LNCaP clone FGC (cell line): ENCODE data around the gene REST.
A peak's percentile ranks its signal among the peaks of the same experiment; 100 is the strongest.
"Not testable (repeated sequence)": the region's sequence is repeated elsewhere in the genome, so short reads cannot be mapped to it uniquely, and the experiment has no call there.

ENCODE experiments used
- DNase-seq: peaks from one replicate; pipeline ENCODE4 v3.0.0-alpha.2; 2011; ENCODE audit warnings: low read depth
- H3K4me3 ChIP-seq: 2 replicates; pipeline ENCODE4 v1.5.1; 2011; ENCODE audit warnings: mild to moderate bottlenecking, low read depth, low read length, control low read depth
- TF ChIP-seq, protein P1 (sequence below): IDR thresholded peaks from 2 replicates; pipeline ENCODE4 v1.5.1; 2012; ENCODE audit warnings: mild to moderate bottlenecking; ENCODE audit not compliant: control insufficient read depth, insufficient read depth; ENCODE audit errors: extremely low read depth

Gene REST

DNA sequence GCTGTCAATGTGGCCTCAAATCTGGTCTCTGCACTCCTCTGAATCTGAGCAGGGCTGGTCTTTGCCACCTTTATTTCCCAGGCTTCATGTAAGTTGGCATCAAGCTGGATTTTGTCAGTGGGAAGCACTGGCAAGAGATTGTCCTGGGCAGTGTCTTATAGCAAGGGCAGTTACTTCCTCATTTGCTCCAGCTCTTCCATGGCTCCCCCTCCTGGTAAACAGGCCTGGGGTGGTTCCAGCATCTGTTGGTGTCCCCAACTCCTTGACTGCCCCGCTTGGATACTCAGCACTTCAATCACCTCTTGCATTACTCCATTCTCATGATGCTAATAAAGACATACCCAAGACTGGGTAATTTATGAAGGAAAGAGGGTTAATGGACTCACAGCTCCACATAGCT, 15.0 kb upstream of the REST start:
- DNase-seq: no peak
- TF ChIP-seq, protein P1, sequence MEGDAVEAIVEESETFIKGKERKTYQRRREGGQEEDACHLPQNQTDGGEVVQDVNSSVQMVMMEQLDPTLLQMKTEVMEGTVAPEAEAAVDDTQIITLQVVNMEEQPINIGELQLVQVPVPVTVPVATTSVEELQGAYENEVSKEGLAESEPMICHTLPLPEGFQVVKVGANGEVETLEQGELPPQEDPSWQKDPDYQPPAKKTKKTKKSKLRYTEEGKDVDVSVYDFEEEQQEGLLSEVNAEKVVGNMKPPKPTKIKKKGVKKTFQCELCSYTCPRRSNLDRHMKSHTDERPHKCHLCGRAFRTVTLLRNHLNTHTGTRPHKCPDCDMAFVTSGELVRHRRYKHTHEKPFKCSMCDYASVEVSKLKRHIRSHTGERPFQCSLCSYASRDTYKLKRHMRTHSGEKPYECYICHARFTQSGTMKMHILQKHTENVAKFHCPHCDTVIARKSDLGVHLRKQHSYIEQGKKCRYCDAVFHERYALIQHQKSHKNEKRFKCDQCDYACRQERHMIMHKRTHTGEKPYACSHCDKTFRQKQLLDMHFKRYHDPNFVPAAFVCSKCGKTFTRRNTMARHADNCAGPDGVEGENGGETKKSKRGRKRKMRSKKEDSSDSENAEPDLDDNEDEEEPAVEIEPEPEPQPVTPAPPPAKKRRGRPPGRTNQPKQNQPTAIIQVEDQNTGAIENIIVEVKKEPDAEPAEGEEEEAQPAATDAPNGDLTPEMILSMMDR: no peak
- no peak overlapping the region for H3K4me3 ChIP-seq

DNA sequence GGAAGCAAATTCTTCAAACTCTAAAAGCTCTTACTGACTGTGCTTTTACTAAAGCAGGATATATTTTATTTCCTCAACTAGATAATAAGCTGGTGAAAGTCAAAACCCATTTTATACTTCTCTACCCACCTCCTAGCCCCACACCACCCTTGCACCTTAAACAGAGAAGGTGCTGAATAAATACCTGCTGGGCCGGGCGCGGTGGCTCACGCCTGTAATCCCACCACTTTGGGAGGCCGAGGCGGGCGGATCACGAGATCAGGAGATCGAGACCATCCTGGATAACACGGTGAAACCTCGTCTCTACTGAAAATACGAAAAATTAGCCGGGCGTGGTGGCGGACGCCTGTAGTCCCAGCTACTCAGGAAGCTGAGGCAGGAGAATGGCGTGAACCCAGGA, 9.9 kb upstream of the REST start:
- DNase-seq, H3K4me3 ChIP-seq: not testable (repeated sequence)

DNA sequence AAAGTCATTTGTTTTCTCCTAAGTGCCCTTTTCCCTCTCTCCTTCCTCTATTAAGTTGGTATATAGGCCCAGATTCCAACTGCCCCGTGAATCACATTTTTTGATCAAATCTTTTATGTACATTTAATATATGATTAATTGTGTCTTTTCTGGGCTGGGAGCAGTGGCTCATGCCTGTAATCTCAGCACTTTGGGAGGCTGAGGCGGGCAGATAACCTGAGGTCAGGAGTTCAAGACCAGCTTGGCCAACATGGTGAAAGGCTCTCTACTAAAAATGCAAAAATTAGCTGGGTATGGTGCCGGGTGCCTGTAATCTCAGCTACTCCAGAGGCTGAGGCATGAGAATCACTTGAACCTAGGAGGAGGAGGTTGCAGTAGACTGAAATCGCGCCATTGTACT, 7.5 kb upstream of the REST start:
- not testable (repeated sequence) for DNase-seq, H3K4me3 ChIP-seq

DNA sequence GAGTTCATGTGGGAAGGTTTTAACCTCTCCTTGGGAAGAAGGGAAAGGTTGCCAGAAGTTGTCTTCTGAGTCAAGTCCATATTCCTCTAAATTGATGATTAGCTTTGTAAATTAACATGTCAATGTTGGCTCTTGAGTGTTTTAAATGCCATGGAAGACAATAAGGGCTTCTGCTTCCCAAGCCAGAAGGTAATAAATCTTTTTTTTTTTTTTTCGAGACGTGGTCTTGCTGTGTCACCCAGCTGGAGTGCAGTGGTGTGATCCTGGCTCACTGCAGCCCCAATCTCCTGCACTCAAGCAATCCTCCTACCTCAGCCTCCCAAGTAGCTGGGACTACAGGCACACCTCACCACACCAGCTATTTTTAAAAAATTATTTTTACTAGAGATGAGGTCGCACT, 5.0 kb upstream of the REST start:
- TF ChIP-seq, protein P1: no peak
- no peak for DNase-seq
- H3K4me3 ChIP-seq: no peak overlapping the region

DNA sequence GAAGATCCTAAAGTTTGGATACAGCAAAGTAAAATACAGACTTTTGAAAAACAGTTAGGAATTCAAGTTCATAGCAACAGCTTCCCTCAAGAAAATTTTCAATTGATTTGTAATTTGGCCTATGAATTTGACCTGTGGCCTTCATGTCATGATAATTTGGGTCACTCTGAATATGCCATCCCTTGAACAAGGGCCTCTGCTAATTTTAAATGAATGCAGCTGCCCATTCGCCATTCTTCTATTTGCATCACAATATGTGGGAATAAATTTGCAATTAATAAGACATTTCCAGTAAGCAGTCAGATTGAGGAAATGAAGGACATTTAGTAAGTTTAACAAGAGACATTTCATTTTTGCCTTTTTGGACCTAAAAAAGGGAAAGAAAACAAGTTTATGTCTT, 1.9 kb upstream of the REST start:
- no peak overlapping the region for H3K4me3 ChIP-seq
- TF ChIP-seq, protein P1: no peak
- no peak for DNase-seq

DNA sequence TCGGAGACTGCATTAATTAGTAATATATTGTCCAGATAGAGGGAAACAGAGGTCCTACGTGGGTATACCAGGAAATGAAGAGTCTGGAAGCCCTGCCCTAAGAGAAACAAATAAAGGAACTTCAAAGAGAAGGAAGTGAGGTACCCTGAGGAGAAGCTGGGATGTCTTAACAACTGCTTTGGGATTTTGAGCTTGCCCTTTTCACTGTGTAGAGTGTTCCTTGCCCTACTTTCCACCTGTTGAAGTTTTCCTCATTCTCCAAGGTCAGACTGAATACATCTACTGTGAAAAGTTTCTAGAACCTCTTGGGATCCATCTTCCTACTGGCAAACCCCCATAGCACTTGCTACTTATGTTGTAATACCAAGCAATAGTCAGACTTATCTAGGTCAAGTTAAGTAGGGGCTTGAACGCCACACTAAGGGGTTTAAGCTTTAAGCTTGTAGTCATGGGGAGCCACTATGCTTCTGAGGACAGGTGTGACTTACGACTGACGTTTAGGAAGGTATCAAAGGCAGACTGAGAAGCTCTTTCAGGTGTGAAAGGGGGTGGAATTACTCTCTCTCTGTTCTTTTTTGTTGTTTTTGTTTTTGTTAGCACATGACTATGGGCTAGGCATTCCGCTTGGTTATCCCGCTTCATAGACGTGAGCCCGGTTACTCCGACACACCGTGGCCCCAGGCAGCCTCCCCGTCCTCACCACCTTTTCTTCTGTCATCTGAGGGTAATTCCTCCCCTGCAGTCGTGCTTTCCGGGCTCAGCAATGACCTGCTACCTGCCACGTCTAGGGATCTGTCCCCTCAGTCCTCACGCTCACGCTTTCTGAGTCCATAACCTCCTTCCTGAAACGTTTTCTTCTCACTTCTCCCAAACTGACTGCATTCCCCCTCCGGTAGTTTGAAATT, 959 bp upstream of the REST start:
- DNase-seq: no peak
- TF ChIP-seq, protein P1: no peak
- H3K4me3 ChIP-seq: peak overlapping the region; percentile 88

DNA sequence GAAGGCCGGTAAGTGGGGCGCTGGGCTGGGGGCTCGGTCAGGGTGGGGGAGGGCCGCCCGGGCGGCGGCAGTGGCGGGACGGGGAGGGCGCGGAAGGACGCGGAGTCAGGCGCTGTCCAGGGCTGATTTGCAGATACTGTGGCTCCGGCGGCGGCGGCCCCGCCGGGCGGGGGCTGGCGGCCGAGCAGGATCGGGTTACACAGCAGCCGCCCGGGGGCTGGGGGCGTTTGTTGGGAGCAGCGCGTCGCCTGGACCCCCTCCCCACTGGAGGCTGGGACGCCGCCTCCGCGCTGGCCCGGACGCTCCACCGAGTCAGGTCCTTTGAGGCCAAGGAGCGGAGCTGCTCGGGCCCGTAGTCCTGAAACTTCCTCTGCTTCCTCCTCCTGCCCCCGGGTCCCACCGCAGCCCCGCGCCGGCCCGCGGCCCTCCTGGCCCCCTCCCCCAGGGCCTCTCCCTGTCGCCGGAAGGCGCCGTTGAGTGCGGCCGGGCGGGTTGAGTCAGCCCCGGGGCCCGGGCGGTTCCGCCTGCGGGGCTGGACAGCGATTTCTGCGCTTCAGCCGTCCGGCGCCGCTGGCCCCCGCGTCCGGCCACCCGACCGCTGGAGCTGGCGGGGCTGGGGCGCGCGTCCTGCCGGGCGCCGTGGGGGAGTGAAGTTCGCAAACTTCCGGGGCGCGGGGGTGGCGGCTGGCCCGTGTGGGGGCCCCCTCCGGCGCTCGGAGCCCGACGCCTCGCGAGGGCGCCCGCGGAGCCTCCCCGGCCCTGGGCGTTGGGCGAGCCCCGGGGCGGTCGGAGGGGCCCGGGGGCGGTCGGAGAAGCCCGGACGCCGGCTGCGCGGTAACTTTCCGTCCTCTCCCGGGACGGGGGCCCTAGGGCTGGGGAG, 746 bp downstream of the REST start:
- no peak for DNase-seq
- peak overlapping the region; percentile 88 for H3K4me3 ChIP-seq
- TF ChIP-seq, protein P1: peak; percentile 27
